ENCODE data around the gene RRN3.
"Not testable (repeated sequence)": the region's sequence is repeated elsewhere in the genome, so short reads cannot be mapped to it uniquely, and the experiment has no call there.

DNA sequence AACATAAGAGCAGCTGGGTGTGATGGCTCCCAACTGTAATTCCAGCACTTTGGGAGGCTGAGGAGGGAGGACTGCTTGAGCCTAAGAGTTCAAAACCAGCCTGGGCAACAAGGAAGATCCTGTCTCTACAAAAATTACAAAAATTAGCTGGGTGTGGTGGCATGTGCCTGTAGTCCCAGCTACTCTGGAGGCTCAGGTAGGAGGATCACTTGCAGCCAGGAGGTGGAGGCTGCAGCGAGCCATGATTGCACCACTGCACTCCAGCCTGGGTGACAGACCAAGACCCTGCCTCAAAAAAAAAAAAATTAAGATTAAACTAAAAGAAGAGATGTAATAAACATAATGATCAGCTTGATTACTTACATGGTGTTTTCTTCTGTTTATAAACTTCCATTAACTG, 43.6 kb downstream of the RRN3 start:
- TF ChIP-seq, protein P1, sequence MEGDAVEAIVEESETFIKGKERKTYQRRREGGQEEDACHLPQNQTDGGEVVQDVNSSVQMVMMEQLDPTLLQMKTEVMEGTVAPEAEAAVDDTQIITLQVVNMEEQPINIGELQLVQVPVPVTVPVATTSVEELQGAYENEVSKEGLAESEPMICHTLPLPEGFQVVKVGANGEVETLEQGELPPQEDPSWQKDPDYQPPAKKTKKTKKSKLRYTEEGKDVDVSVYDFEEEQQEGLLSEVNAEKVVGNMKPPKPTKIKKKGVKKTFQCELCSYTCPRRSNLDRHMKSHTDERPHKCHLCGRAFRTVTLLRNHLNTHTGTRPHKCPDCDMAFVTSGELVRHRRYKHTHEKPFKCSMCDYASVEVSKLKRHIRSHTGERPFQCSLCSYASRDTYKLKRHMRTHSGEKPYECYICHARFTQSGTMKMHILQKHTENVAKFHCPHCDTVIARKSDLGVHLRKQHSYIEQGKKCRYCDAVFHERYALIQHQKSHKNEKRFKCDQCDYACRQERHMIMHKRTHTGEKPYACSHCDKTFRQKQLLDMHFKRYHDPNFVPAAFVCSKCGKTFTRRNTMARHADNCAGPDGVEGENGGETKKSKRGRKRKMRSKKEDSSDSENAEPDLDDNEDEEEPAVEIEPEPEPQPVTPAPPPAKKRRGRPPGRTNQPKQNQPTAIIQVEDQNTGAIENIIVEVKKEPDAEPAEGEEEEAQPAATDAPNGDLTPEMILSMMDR (IDR thresholded peaks at IDR 0.05; ENCODE audit: insufficient read depth, low read depth, low read length) = not testable (repeated sequence)
- not testable (repeated sequence) for TF ChIP-seq EZH2 (IDR thresholded peaks at IDR 0.05; ENCODE audit: insufficient read depth, low read length)
